Measurements from ENCODE around the gene PTPN2. TPM values are rescaled to one million over a fixed set of nuclear protein-coding genes. Genes with fewer than 3 reads are reported as not detected.
"Not testable (repeated sequence)": the region's sequence is repeated elsewhere in the genome, so short reads cannot be mapped to it uniquely, and the experiment has no call there.

The PTPN2 gene
- total and polyA plus RNA-seq, 2 experiments from 2014 or later = 49.9 to 65.5 TPM

DNA sequence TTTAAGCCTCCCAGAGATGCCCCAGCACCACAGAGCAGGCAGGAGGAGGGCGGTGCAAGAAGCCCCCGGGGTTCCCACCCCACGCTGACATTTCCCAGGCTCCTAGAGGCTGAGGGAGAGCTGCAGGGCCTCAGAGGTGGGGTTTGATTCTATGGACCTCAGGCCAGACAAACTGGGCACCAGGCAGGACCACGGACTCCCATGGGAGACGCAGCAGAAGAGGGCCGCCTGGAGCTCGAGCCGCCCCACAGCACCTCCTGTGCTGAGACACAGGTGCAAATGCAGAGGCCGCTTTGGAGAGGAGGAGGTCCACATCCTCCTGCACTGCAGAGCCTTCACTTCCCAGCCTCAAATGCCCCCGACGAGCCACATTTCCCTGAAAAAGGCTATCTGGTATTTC is 118.5 kb downstream of the PTPN2 start (continued):
- TF ChIP-seq, protein P1, sequence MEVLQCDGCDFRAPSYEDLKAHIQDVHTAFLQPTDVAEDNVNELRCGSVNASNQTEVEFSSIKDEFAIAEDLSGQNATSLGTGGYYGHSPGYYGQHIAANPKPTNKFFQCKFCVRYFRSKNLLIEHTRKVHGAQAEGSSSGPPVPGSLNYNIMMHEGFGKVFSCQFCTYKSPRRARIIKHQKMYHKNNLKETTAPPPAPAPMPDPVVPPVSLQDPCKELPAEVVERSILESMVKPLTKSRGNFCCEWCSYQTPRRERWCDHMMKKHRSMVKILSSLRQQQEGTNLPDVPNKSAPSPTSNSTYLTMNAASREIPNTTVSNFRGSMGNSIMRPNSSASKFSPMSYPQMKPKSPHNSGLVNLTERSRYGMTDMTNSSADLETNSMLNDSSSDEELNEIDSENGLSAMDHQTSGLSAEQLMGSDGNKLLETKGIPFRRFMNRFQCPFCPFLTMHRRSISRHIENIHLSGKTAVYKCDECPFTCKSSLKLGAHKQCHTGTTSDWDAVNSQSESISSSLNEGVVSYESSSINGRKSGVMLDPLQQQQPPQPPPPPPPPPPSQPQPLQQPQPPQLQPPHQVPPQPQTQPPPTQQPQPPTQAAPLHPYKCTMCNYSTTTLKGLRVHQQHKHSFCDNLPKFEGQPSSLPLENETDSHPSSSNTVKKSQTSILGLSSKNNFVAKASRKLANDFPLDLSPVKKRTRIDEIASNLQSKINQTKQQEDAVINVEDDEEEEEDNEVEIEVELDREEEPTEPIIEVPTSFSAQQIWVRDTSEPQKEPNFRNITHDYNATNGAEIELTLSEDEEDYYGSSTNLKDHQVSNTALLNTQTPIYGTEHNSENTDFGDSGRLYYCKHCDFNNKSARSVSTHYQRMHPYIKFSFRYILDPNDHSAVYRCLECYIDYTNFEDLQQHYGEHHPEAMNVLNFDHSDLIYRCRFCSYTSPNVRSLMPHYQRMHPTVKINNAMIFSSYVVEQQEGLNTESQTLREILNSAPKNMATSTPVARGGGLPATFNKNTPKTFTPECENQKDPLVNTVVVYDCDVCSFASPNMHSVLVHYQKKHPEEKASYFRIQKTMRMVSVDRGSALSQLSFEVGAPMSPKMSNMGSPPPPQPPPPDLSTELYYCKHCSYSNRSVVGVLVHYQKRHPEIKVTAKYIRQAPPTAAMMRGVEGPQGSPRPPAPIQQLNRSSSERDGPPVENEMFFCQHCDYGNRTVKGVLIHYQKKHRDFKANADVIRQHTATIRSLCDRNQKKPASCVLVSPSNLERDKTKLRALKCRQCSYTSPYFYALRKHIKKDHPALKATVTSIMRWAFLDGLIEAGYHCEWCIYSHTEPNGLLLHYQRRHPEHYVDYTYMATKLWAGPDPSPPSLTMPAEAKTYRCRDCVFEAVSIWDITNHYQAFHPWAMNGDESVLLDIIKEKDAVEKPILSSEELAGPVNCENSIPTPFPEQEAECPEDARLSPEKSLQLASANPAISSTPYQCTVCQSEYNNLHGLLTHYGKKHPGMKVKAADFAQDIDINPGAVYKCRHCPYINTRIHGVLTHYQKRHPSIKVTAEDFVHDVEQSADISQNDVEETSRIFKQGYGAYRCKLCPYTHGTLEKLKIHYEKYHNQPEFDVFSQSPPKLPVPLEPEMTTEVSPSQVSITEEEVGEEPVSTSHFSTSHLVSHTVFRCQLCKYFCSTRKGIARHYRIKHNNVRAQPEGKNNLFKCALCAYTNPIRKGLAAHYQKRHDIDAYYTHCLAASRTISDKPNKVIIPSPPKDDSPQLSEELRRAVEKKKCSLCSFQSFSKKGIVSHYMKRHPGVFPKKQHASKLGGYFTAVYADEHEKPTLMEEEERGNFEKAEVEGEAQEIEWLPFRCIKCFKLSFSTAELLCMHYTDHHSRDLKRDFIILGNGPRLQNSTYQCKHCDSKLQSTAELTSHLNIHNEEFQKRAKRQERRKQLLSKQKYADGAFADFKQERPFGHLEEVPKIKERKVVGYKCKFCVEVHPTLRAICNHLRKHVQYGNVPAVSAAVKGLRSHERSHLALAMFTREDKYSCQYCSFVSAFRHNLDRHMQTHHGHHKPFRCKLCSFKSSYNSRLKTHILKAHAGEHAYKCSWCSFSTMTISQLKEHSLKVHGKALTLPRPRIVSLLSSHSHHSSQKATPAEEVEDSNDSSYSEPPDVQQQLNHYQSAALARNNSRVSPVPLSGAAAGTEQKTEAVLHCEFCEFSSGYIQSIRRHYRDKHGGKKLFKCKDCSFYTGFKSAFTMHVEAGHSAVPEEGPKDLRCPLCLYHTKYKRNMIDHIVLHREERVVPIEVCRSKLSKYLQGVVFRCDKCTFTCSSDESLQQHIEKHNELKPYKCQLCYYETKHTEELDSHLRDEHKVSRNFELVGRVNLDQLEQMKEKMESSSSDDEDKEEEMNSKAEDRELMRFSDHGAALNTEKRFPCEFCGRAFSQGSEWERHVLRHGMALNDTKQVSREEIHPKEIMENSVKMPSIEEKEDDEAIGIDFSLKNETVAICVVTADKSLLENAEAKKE (CRISPR knock-in tag; IDR thresholded peaks at IDR 0.05) = no peak
- TF ChIP-seq, protein P2, sequence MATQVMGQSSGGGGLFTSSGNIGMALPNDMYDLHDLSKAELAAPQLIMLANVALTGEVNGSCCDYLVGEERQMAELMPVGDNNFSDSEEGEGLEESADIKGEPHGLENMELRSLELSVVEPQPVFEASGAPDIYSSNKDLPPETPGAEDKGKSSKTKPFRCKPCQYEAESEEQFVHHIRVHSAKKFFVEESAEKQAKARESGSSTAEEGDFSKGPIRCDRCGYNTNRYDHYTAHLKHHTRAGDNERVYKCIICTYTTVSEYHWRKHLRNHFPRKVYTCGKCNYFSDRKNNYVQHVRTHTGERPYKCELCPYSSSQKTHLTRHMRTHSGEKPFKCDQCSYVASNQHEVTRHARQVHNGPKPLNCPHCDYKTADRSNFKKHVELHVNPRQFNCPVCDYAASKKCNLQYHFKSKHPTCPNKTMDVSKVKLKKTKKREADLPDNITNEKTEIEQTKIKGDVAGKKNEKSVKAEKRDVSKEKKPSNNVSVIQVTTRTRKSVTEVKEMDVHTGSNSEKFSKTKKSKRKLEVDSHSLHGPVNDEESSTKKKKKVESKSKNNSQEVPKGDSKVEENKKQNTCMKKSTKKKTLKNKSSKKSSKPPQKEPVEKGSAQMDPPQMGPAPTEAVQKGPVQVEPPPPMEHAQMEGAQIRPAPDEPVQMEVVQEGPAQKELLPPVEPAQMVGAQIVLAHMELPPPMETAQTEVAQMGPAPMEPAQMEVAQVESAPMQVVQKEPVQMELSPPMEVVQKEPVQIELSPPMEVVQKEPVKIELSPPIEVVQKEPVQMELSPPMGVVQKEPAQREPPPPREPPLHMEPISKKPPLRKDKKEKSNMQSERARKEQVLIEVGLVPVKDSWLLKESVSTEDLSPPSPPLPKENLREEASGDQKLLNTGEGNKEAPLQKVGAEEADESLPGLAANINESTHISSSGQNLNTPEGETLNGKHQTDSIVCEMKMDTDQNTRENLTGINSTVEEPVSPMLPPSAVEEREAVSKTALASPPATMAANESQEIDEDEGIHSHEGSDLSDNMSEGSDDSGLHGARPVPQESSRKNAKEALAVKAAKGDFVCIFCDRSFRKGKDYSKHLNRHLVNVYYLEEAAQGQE (IDR thresholded peaks at IDR 0.05; ENCODE audit: unreplicated experiment) = no peak
- TF ChIP-seq ZNF114 (CRISPR knock-in tag; IDR thresholded peaks at IDR 0.05) = no peak
- no peak for TF ChIP-seq STAT1 (IDR thresholded peaks at IDR 0.05; ENCODE audit: unreplicated experiment)

DNA sequence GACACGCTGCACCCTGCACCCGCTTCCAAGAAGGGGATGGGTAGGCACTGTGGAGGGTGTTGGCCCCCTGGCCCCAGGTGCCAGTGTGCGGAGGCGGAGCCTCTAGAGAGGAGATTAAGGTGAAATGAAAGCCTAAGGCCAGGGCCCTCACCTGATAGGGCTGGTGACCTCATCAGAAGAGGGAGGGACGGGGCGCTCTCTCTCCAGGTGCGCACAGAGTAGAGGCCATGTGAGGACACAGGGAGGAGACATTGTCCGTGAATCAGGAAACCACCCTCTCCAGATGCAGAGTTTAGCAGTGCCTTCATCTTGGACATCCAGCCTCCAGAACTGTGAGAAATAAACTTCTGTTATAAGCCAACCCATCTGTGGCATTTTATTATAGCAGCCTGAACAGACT is 118.9 kb downstream of the PTPN2 start:
- Histone ChIP-seq H3F3A (replicated peaks; ENCODE audit: low read depth) (no peaks in the 10 kb centered on the region), H3K4me3 (no peak overlapping the region), H3K27me3 (ENCODE audit: insufficient read depth) (no peaks in the 10 kb centered on the region), H3K36me3 (ENCODE audit: insufficient read depth) (no peaks in the 10 kb centered on the region), H3K27ac (ENCODE audit: low read depth) (no peak overlapping the region), H3K4me2 (no peak overlapping the region), H3K9me2 (ENCODE audit: insufficient read depth) (no peaks in the 10 kb centered on the region), H3K4me1 (ENCODE audit: insufficient read depth) (no peaks in the 10 kb centered on the region; the same call in none of the 2 replicates), H3K79me2 (replicated peaks; ENCODE audit: insufficient read depth) (no peaks in the 10 kb centered on the region), H4K20me1 (replicated peaks; ENCODE audit: insufficient read depth) (no peaks in the 10 kb centered on the region), H2AFZ (peak overlapping the region; percentile 28)
- H3K4me3 Mint-ChIP-seq = no peak overlapping the region
- DNase-seq (ENCODE audit: low spot score) = peak; percentile 31
- peak; percentile 45 for ATAC-seq
- H3K27ac Mint-ChIP-seq = no peak overlapping the region
- H3K27me3 Mint-ChIP-seq (ENCODE audit: insufficient read depth, low read depth, poor library complexity) = peaks cover 1% of the 10 kb centered on the region
- H3K4me1 Mint-ChIP-seq = peaks cover 8% of the 10 kb centered on the region; the same call in 2 of the 3 replicates
- TF ChIP-seq, protein P3, sequence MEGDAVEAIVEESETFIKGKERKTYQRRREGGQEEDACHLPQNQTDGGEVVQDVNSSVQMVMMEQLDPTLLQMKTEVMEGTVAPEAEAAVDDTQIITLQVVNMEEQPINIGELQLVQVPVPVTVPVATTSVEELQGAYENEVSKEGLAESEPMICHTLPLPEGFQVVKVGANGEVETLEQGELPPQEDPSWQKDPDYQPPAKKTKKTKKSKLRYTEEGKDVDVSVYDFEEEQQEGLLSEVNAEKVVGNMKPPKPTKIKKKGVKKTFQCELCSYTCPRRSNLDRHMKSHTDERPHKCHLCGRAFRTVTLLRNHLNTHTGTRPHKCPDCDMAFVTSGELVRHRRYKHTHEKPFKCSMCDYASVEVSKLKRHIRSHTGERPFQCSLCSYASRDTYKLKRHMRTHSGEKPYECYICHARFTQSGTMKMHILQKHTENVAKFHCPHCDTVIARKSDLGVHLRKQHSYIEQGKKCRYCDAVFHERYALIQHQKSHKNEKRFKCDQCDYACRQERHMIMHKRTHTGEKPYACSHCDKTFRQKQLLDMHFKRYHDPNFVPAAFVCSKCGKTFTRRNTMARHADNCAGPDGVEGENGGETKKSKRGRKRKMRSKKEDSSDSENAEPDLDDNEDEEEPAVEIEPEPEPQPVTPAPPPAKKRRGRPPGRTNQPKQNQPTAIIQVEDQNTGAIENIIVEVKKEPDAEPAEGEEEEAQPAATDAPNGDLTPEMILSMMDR (conservative IDR thresholded peaks at IDR 0.05; ENCODE audit: low read depth in 2 of 2) = 0 out of 4 replicates have a peak, but pooled peaks of 1 of the 2 experiments have one; percentile 22
- TF ChIP-seq JUNB (IDR thresholded peaks at IDR 0.05; ENCODE audit: unreplicated experiment) = no peak
- no peaks in the 10 kb centered on the region; the same call in 2 of the 3 replicates for H3K36me3 Mint-ChIP-seq (ENCODE audit: low read depth)
- H3K9me3 Mint-ChIP-seq = no peaks in the 10 kb centered on the region

DNA sequence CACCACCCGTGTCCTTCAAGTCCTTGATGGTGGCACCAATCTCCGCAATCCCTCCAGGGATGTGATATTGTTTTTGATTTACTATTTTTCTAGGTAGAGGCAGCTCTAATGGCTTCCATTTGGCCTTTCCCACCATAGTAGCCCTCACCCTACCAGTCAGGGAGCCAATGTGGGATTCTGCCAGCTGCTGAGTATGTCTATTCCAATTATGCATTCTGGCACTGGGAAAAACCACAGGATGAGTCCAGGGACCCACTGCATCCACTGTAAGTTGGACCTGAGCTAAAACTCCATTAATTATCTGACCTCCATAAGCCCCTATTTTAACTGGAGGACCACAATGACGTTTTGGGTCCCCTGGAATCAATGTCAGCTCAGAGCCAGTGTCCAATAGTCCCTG is 125.5 kb downstream of the PTPN2 start:
- H3K9me3 Mint-ChIP-seq; H3F3A ChIP-seq (replicated peaks; ENCODE audit: low read depth); H3K27ac Mint-ChIP-seq; H3K27ac ChIP-seq (ENCODE audit: low read depth); H3K4me2 ChIP-seq; H3K36me3 ChIP-seq (ENCODE audit: insufficient read depth); ATAC-seq; H3K79me2 ChIP-seq (replicated peaks; ENCODE audit: insufficient read depth); H3K4me1 ChIP-seq (ENCODE audit: insufficient read depth); H4K20me1 ChIP-seq (replicated peaks; ENCODE audit: insufficient read depth); H3K4me3 ChIP-seq; H3K4me3 Mint-ChIP-seq; H3K4me1 Mint-ChIP-seq; H3K36me3 Mint-ChIP-seq (ENCODE audit: low read depth); DNase-seq (ENCODE audit: low spot score); H3K9me2 ChIP-seq (ENCODE audit: insufficient read depth); H3K27me3 Mint-ChIP-seq (ENCODE audit: insufficient read depth, low read depth, poor library complexity); H3K27me3 ChIP-seq (ENCODE audit: insufficient read depth); H2AFZ ChIP-seq: not testable (repeated sequence)

All from GM23338 (cell line).